HG03439 (cell line): ENCODE results near the gene VGLL4.
"Not testable (repeated sequence)": the region's sequence is repeated elsewhere in the genome, so short reads cannot be mapped to it uniquely, and the experiment has no call there.

Source experiments
- ATAC-seq: cut with Tn5 transposase; IDR thresholded peaks from one replicate; pipeline ENCODE4 v1.9.1; 2021; ENCODE audit warnings: mild to moderate bottlenecking, moderate library complexity; ENCODE audit not compliant: unreplicated experiment

Gene VGLL4

GRCh38 chr3:11588755-11589154 lies 55.0 kb downstream of the VGLL4 start:
- ATAC-seq = no peak

- no peak for ATAC-seq
These were observed 55.4 kb downstream of the VGLL4 start for GRCh38 chr3:11588338-11588737.

- ATAC-seq = no peak
These were observed 55.9 kb downstream of the VGLL4 start for GRCh38 chr3:11587766-11588165.

- ATAC-seq = no peak
These were observed 59.1 kb downstream of the VGLL4 start for GRCh38 chr3:11584570-11584969.

GRCh38 chr3:11583638-11584046 lies 60.1 kb downstream of the VGLL4 start:
- ATAC-seq = no peak

GRCh38 chr3:11583235-11583634 lies 60.5 kb downstream of the VGLL4 start:
- ATAC-seq = no peak

GRCh38 chr3:11582191-11582968 lies 61.3 kb downstream of the VGLL4 start:
- no peak for ATAC-seq

GRCh38 chr3:11581237-11582190 lies 62.2 kb downstream of the VGLL4 start:
- no peak for ATAC-seq

- no peak for ATAC-seq
These were observed 63.1 kb downstream of the VGLL4 start for GRCh38 chr3:11580645-11581044.

- no peak for ATAC-seq
These were observed 65.5 kb downstream of the VGLL4 start for GRCh38 chr3:11578169-11578568.

GRCh38 chr3:11576453-11576852 lies 67.3 kb downstream of the VGLL4 start:
- ATAC-seq = no peak

- ATAC-seq = no peak
These were observed 68.0 kb downstream of the VGLL4 start for GRCh38 chr3:11575677-11576076.

- no peak for ATAC-seq
These were observed 68.6 kb downstream of the VGLL4 start for GRCh38 chr3:11574981-11575669.

- ATAC-seq = not testable (repeated sequence)
These were observed 71.1 kb downstream of the VGLL4 start for GRCh38 chr3:11572660-11573059.

GRCh38 chr3:11570789-11571495 lies 72.8 kb downstream of the VGLL4 start:
- ATAC-seq = no peak

- no peak for ATAC-seq
These were observed 73.5 kb downstream of the VGLL4 start for GRCh38 chr3:11570251-11570650.

- no peak for ATAC-seq
These were observed 74.5 kb downstream of the VGLL4 start for GRCh38 chr3:11569156-11569741.

GRCh38 chr3:11568503-11569155 lies 75.1 kb downstream of the VGLL4 start:
- ATAC-seq = no peak

- no peak for ATAC-seq
These were observed 75.9 kb downstream of the VGLL4 start for GRCh38 chr3:11567516-11568467.
